Panc1 (cell line): ENCODE results near the gene ANKRD66. TPM values are rescaled to one million over a fixed set of nuclear protein-coding genes. Genes with fewer than 3 reads are reported as not detected.

Source experiments
- total RNA-seq: library from RNA; stranded (reverse); gene quantifications from one replicate; pipeline ENCODE4 v1.2.1, GENCODE V29; 2021; ENCODE audit not compliant: unreplicated experiment

ANKRD66 gene
- total RNA-seq, 1 experiment from 2014 or later = not detected

Other genes starting within 250 kb of the ANKRD66 start
- 0.72 TPM for gene CYP39A1, start 94.1 kb upstream of the ANKRD66 start, total RNA-seq
- 0.77 TPM for gene SLC25A27, start 94.0 kb upstream of the ANKRD66 start, total RNA-seq
- gene TDRD6, start 59.0 kb upstream of the ANKRD66 start, total RNA-seq = not detected
- 0.41 TPM for gene PLA2G7, start 11.6 kb upstream of the ANKRD66 start, total RNA-seq
- not detected for gene MEP1A, start 46.5 kb downstream of the ANKRD66 start, total RNA-seq
- gene ADGRF5, start 175.0 kb downstream of the ANKRD66 start, total RNA-seq = 0.18 TPM